GM12892 (cell line): Measurements from ENCODE around the gene UPK2.

ENCODE experiments used
- DNase-seq: peaks from one replicate; pipeline ENCODE4 v3.0.0; 2011; ENCODE audit not compliant: insufficient read length
- FAIRE-seq: peaks from 2 replicates; lab custom pipeline; 2011; peaks lifted over from hg19 to GRCh38; lab: Jason Lieb, UNC
- POLR2A ChIP-seq: IDR thresholded peaks from 2 replicates; pipeline ENCODE4 v1.6.1; 2011; ENCODE audit warnings: low read depth, low read length, control low read depth
- POLR2AphosphoS5 ChIP-seq: IDR thresholded peaks from 2 replicates; pipeline ENCODE4 v1.6.1; 2011; ENCODE audit warnings: low read depth, low read length, control low read depth
- TAF1 ChIP-seq: IDR thresholded peaks from 2 replicates; pipeline ENCODE4 v1.6.1; 2011; ENCODE audit warnings: low read depth, mild to moderate bottlenecking, control low read depth, low read length, borderline replicate concordance

The UPK2 gene

DNA sequence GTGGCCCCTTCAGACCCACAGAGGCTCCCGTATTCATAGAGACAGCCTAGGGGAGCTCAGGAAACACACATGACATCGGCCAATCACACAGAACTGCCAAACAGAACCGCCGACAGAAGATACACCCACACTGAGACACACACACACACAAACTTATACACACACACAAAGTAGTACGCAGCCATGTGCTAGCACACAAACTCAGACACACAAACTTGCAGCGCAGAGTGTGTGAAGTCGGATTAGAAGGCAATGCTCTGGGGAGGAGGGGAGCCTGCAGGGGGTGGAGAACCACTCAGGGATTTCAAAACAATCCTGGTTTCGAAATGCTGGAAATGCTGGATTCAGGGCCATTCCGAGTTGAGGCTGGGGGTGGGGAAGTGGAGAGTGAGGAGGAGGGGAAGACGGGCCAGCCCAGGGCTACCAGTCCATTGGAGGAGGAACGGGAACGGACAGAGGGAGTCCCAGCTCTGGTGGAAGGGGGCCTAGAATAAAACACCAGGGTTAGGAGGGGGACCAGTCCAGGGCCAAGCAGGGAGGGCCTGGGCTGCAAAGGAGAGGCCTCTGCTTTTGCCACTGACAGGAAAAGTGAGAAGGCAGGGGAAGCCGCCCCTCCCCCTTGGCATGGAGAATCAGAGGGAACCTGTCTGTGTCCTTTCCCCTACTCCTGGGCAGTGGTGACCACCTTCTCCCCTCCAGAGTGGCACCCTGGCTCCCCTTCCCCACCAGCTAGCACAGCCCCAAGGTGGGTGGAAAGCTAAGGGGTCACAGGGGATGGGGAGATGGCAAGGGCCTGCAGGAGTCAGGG, 34.8 kb upstream of the UPK2 start:
- TF ChIP-seq TAF1 = no peak
- DNase-seq (no peak), FAIRE-seq (no peak)

DNA sequence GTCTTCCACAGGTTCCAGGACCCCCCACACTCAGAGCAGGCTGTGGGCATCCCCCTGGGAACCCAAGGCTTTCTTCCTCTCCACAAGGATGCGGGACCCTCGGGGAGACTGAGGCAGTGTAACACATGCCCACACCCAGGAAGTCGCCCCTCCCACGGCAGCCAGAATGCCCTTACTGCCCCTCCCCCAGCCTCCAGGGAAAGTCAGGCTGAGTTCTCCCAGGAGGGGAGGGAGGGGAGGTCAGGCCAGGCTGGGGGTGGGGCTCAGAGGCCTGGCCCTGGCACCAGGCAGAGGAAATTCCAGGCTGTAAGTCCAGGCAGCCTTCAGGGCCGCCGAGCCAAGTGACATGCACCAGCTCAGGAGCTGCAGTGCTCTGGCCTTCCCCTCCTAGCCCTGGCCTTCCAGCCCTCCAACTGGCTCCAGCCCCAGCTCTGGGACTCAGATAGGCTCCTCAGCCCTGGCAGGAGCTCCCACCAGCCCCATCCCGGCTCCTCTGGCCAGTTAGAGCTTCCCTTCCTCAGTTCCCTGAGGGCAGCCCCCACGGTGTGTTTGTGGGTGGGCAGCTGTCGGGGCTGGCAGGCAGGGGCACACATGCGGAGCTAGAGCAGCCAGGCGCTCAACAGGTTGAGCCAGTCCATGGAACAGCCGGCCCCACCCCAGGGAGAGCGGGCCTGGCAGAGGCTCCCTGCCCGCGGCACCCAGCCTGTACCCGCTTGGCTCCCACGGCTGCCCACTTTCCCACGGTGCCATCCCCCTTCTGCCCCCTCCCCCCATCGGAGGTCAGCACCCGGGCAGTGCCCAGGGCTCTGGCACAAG, 34.0 kb upstream of the UPK2 start:
- FAIRE-seq (no peak), DNase-seq (no peak)
- TF ChIP-seq POLR2A = no peak
- TF ChIP-seq POLR2AphosphoS5 = no peak
- TF ChIP-seq TAF1 = no peak

DNA sequence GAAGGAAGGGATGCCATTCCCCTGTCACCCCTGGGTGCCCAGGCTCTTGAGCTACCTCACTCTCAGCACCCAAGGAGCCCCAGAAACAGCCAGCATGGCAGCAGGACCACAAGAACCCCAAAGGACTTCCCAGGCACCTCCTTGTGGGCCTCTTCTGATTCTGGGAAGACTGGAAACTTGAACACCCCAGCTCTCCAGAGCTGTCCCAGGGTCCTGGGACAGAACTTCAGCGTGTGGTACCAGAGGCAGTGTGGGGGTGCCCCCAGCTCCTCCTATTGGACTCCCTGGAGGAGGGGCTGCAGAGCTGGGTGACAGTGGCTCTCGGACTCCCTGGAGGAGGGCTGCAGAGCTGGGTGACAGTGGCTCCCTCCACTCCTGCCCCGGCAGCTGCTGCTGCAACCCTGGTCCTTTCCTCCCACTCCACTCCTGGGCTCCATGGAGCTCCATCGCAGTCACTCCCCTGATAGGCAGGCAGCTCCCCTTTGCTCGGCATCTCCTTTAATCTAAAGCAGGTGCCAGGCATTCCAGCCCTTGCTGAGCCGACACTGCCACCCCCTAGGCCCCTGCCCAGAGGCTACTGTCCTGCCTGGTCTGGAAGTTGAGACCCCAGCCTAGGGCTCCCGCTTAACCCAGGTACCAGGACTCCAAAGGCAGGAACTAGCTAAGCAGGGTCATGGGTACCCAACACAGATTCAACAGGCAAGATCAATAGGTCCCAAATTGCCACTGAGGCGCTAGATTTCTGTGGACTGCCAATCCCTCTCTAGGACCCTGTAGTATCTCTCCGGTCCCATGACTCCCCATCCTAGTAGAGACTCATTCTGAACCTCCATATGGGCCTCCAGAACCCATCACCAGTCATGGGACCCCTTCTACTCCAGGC, 33.1 kb upstream of the UPK2 start:
- FAIRE-seq (no peak), DNase-seq (no peak)
- TF ChIP-seq POLR2A (no peak), TAF1 (no peak), POLR2AphosphoS5 (no peak)

DNA sequence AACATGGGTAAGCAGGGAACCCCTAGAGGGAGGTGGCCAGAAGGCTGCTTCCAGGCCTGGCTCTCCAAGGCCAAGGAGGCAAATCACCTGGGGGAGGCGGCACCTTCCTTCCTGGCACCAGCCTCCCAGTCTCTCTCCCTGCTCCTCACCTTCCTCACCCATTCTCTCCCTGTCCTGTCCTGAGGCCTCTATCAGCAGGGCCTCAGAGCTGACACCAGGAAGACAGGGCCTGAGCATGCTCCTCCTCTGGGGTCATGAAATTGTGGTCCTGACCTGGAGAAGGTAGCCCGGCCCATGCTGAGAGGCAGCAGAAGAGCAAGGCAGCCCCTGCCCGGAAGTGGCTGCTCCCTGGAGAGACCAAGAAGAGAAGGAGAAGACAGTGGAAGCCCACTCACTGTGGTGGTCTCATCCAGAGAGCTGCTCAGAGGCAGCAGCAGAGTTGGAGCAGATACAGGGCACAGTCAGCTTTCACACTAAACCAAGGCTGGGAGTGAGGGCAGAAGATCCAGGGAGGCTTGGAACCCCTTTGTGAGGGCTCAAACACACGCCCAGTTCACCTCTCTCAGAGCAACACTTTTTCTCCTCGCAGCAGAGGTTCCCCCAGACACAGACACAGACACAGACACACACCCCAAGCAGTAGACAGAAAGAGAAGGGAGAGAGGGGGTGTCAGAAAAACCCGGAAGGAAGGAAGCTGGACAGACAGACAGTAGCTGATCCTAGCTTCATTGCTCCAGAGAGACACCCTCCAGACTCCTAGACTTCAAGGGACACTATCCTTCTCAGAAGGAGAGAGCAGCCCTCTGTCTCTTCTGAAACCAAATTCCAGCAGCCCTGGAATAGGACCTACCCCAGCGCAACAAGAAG, 32.1 kb upstream of the UPK2 start:
- peak; percentile 85 for FAIRE-seq
- DNase-seq = no peak
- TF ChIP-seq TAF1 (no peak), POLR2A (no peak), POLR2AphosphoS5 (no peak)

DNA sequence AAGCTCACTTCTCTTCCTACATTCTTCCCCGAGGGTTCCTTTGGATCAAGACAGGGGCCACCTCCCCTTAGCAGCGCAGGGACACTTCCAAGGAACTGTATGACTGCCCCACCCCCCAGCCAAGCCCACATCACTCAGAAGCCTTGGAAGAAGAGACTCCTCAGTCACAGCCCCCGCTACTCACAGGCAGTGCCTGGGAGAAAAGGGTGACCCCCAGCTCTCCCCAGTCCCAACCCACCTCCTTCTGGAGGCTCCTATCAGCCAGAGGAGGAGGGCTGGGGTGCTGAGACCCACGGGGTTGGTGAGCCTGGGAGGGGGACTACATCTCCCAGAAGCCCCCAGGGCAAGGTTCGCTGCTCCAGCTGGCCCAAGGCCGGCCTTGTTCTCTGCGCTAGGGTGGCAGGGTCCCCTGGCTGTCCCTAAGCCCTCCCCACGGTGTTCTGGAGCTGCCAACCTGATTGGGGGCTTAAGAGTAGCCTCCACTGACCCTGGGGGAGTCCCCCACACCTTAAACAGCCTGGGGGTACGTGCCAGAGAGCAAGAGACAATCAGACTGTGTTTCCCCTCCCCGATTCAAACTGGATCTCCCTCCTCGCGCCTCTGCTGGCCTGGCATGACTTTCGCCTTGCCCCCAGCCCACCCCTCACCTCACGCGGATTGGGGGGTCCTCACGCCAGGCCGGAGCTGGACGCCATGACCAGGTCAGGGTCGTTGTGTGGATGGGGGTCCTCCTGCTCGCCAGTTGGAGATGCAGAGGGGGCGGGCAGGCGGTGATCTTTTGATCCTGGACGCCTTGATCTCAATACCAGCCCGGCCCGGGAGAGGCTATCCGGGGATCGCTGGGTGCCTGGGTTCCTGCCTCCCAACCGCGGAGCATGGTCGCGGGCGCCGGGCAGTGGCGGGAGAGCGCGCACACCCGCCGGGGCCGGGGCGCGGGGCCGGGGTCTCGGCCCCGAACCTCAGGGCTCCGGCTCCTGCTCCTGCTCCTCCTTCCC, 31.2 kb upstream of the UPK2 start:
- TF ChIP-seq TAF1 = no peak
- TF ChIP-seq POLR2A = no peak
- no peak for TF ChIP-seq POLR2AphosphoS5
- DNase-seq (peak; percentile 85), FAIRE-seq (peak; percentile 96)

DNA sequence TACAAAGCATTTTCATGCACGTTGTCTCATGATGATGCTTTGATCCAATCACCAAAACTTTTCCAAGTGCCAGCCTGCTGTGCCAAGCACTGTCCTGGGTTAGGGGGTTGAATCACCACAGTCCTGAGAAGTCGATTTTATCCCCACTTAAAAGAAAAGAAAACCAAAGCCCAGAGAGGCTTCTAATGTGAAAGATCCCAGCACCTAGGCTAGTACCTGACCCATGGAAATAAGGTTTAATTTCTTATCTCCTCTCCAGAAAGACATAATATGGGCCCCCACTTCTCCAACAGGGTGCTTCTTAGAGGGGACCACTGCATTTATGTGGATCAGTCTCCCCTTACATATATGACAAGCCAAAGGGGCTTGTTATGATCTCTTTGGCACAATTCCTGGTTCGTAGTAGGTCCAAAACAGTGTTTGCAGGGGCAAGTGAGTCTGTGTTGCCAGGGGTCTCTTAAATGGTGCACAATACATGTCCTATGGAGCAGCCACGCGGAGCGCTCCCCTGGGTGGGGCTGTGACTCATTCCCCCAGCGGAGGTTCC, 28.5 kb upstream of the UPK2 start:
- TF ChIP-seq TAF1 (no peak), POLR2A (no peak)
- FAIRE-seq (peak; percentile 30), DNase-seq (no peak)

DNA sequence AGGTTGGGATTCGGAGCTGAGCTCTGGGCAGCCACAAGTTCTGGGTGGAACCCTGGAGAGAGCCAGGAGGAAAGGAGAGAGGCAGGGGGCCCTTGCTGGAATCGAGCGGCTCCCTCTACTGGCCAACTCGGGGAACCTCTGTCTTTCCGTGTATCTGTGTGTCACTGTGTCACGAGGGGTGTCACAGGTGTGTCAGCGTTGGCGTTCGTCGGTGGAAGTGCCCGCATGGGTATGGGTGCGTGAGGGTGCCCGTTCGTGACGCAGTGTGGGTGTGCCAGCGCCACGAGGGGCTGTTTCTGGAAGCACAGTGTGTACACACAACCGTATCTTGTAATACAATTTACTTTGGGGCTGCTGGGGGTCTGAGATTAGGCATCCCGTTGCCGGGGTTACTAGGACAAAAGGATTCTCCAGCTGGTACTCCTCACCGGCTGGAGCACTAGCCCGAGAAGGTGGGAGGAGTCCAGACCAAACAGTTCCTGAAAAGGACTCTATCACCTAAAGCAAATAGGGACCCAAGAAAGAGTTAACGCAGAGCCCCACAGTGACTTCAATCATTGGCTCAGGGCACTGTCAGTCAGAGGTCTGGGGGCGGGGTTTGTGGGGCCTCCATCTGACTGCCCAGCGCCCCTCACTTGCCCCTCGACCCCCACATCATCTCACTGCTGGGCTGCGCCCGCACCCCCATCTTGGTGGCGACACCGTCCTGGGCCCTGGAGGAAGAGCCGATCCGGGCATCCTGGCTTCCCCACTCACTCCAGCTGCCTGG, 27.8 kb upstream of the UPK2 start:
- FAIRE-seq (peak; percentile 99), DNase-seq (peak; percentile 87)
- TF ChIP-seq POLR2A (no peak), TAF1 (no peak), POLR2AphosphoS5 (no peak)

DNA sequence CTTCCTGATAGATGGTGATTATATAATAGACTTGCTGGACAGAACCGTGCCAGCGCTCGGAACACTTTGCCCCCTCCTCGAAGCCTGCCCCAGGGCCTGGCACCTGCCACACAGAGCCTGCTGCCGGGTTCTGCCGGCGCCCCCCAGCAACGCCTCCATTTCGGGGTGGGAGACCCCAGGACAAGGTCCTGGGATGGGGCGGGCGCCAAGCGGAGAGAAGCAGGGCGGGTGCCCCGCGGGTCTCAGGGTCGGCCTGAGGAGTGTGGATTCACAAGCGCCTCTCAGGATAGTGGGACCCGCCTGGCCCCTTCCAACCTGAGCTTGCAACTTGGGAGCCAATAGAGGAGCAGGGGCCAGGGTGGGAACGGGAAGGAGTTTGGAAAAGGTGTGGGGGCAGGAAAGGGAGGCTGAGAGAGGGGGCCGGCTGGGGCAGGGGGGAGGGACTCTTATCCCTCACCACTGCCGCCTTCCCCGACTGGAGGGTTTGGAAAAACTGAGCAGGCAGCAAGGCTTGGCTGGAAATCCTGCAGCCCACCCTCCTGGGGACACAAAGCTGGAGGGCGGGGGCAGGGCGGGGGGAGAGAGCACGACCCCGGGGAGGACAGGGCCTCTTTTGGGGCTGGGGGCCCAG, 27.1 kb upstream of the UPK2 start:
- DNase-seq (no peak), FAIRE-seq (no peak)

More for the DNA sequence above, 27.1 kb upstream of the UPK2 start:
- TF ChIP-seq TAF1 (no peak), POLR2A (no peak), POLR2AphosphoS5 (no peak)
